MM.1S (cell line): ENCODE data around the gene RESF1.

ENCODE experiments used
- EZH2 ChIP-seq: fragments of 300-600 bp; sonication (generic); optimal IDR thresholded peaks from 2 replicates; pipeline ENCODE3; 2017; ENCODE audit warnings: low read depth, mild to moderate bottlenecking, antibody characterized with exemption, low read length, mixed read lengths
- EZH2phosphoT487 ChIP-seq: fragments of 300-600 bp; sonication (generic); IDR thresholded peaks from 2 replicates; pipeline ENCODE4 v1.6.1; 2018; ENCODE audit warnings: antibody characterized with exemption, low read length
- TF ChIP-seq, protein P1 (sequence below): fragments of 300-600 bp; sonication (generic); IDR thresholded peaks from 2 replicates; pipeline ENCODE4 v1.5.1; 2016; ENCODE audit warnings: antibody characterized with exemption, low read length, mixed read lengths

GRCh38 chr12:31991146-31991545 is 31.9 kb downstream of the RESF1 start:
- TF ChIP-seq, protein P1, sequence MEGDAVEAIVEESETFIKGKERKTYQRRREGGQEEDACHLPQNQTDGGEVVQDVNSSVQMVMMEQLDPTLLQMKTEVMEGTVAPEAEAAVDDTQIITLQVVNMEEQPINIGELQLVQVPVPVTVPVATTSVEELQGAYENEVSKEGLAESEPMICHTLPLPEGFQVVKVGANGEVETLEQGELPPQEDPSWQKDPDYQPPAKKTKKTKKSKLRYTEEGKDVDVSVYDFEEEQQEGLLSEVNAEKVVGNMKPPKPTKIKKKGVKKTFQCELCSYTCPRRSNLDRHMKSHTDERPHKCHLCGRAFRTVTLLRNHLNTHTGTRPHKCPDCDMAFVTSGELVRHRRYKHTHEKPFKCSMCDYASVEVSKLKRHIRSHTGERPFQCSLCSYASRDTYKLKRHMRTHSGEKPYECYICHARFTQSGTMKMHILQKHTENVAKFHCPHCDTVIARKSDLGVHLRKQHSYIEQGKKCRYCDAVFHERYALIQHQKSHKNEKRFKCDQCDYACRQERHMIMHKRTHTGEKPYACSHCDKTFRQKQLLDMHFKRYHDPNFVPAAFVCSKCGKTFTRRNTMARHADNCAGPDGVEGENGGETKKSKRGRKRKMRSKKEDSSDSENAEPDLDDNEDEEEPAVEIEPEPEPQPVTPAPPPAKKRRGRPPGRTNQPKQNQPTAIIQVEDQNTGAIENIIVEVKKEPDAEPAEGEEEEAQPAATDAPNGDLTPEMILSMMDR, result no peak
- no peak for TF ChIP-seq EZH2phosphoT487
- TF ChIP-seq EZH2, result no peak
